T-helper 1 cell treated with Interleukin-12 subunit alpha and Interleukin-12 subunit beta and Interleukin-4 antibody, amounts not matched to agents 30 μg/mL and 1 μg/mL, for 36 hours (primary cell): ENCODE results near the gene GOLGA1.

ENCODE experiments used
- H3K27ac Mint-ChIP-seq: one replicate; pipeline ENCODE4 v1.8.0; 2021; ENCODE audit warnings: mild to moderate bottlenecking, mixed read lengths
- H3K27me3 Mint-ChIP-seq: one replicate; pipeline ENCODE4 v1.8.0; 2021; ENCODE audit warnings: low read depth, mixed read lengths
- H3K36me3 Mint-ChIP-seq: one replicate; pipeline ENCODE4 v1.8.0; 2021; ENCODE audit warnings: low read depth, mixed read lengths
- H3K4me1 Mint-ChIP-seq: one replicate; pipeline ENCODE4 v1.8.0; 2021; ENCODE audit warnings: low read depth, mixed read lengths
- H3K4me3 Mint-ChIP-seq: one replicate; pipeline ENCODE4 v1.8.0; 2021; ENCODE audit warnings: mild to moderate bottlenecking, moderate library complexity, mixed read lengths
- H3K9me3 Mint-ChIP-seq: one replicate; pipeline ENCODE4 v1.8.0; 2021; ENCODE audit warnings: mixed read lengths

Gene GOLGA1

DNA sequence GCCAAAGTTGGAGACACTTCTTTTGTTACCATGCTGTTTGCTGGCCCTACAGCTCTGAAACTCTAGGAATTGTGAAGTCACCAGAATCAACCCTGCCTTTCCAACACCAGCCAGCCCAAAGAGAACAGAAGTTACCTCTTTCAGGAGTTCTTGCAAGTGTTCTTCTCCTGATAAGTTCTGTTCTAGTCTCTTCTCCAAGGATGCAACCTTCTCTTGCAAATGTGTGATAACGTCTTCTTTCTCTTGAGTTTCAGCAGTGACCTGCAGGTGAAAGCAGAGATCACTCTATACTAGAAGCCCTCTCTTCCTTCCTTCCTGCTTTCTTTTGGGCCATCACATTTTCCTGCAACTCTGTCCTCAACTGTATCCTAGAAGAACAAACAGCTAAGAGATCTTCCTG, 29.1 kb downstream of the GOLGA1 start:
- Mint-ChIP-seq H3K4me3 (no peak overlapping the region), H3K9me3 (no peaks in the 10 kb centered on the region), H3K4me1 (no peaks in the 10 kb centered on the region), H3K36me3 (peaks cover 32% of the 10 kb centered on the region), H3K27ac (no peak overlapping the region), H3K27me3 (no peaks in the 10 kb centered on the region)

GRCh38 chr9:124908098-124908497, 32.8 kb downstream of the GOLGA1 start:
- Mint-ChIP-seq H3K36me3 (peaks cover 31% of the 10 kb centered on the region), H3K27ac (no peak overlapping the region)

DNA sequence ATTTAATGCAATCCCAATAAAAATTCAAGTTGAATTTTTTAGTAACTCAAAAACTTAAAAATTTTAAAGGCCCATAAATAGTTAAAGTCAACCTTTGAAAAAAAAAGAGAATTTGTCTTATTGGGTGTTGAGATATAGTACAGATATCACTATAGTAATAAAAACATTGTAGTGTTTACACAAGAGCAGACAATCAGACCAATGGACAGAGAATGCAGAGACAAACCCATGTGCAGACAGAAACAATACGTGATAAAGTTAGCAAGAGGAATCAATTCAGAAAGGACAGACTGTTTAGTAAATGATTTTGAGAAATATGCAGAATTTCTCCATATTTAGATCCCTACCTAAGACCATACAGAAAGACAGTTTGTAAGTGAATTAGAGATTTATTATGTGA, 33.9 kb downstream of the GOLGA1 start:
- Mint-ChIP-seq H3K27me3 (no peaks in the 10 kb centered on the region), H3K4me1 (no peaks in the 10 kb centered on the region), H3K36me3 (peaks cover 34% of the 10 kb centered on the region), H3K27ac (peak overlapping the region; percentile 29), H3K9me3 (no peaks in the 10 kb centered on the region), H3K4me3 (no peak overlapping the region)

More at GRCh38 chr9:124908098-124908497, 32.8 kb downstream of the GOLGA1 start:
- H3K27me3 Mint-ChIP-seq, result no peaks in the 10 kb centered on the region
- H3K4me3 Mint-ChIP-seq, result no peak overlapping the region
- no peaks in the 10 kb centered on the region for H3K4me1 Mint-ChIP-seq
- no peaks in the 10 kb centered on the region for H3K9me3 Mint-ChIP-seq

- Mint-ChIP-seq H3K4me3 (no peak overlapping the region), H3K27me3 (no peaks in the 10 kb centered on the region), H3K4me1 (peaks cover 2% of the 10 kb centered on the region), H3K27ac (no peak overlapping the region), H3K36me3 (peaks cover 26% of the 10 kb centered on the region), H3K9me3 (no peaks in the 10 kb centered on the region)
Observed at GRCh38 chr9:124899845-124900244, 41.0 kb downstream of the GOLGA1 start.

- H3K4me3 Mint-ChIP-seq, result no peak overlapping the region
- peaks cover 6% of the 10 kb centered on the region for H3K4me1 Mint-ChIP-seq
- H3K36me3 Mint-ChIP-seq, result peaks cover 34% of the 10 kb centered on the region
- no peaks in the 10 kb centered on the region for H3K27me3 Mint-ChIP-seq
- H3K27ac Mint-ChIP-seq, result no peak overlapping the region
- no peaks in the 10 kb centered on the region for H3K9me3 Mint-ChIP-seq
Observed at GRCh38 chr9:124897570-124898460, 43.1 kb downstream of the GOLGA1 start.

- Mint-ChIP-seq H3K9me3 (no peaks in the 10 kb centered on the region), H3K27ac (peak overlapping the region; percentile 33), H3K27me3 (no peaks in the 10 kb centered on the region), H3K4me3 (no peak overlapping the region), H3K4me1 (peaks cover 6% of the 10 kb centered on the region), H3K36me3 (peaks cover 33% of the 10 kb centered on the region)
Observed at GRCh38 chr9:124894741-124895170, 46.1 kb downstream of the GOLGA1 start.

DNA sequence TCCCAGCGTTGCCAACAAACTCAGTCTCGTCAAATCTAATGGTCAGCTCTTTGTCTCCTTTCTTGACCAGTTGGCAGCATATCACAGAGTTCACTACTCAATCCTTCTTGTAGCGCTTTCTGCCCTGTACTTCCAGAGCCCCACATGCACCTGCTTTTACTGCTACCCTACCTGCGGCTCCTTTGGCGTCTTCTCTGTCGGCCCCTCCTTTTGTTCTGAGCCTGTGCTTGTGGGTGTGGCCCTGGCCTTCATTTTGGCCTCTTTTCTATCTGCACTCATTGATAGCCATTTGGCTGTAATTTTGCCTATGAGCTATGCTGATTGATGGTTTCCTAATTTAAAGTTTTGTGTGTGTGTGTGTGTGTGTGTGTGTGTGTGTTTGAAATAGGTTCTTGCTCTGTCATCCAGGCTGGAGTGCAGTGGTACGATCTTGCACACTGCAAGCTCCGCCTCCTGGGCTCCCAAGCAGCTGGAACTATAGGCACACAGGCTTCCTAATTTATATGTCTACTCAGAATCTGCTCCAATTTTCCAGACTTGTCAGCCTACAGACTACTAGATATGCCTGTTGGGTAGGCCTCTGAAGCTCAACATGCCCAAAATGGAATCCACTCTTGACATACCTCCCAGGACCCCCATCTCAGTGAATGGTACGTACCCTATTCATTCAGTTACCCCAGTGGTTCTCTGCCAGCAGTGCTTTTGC, 46.7 kb downstream of the GOLGA1 start:
- Mint-ChIP-seq H3K4me1 (peaks cover 6% of the 10 kb centered on the region), H3K4me3 (no peak overlapping the region), H3K9me3 (no peaks in the 10 kb centered on the region), H3K27me3 (no peaks in the 10 kb centered on the region), H3K36me3 (peaks cover 38% of the 10 kb centered on the region), H3K27ac (peak overlapping the region; percentile 33)

- Mint-ChIP-seq H3K4me1 (peaks cover 6% of the 10 kb centered on the region), H3K36me3 (peaks cover 42% of the 10 kb centered on the region), H3K4me3 (no peak overlapping the region), H3K27me3 (no peaks in the 10 kb centered on the region), H3K9me3 (no peaks in the 10 kb centered on the region), H3K27ac (no peak overlapping the region)
Observed at GRCh38 chr9:124890179-124890578, 50.7 kb downstream of the GOLGA1 start.

GRCh38 chr9:124889006-124889405, 51.9 kb downstream of the GOLGA1 start:
- H3K27ac Mint-ChIP-seq, result no peak overlapping the region
- no peaks in the 10 kb centered on the region for H3K27me3 Mint-ChIP-seq
- H3K9me3 Mint-ChIP-seq, result no peaks in the 10 kb centered on the region
- peaks cover 31% of the 10 kb centered on the region for H3K36me3 Mint-ChIP-seq
- H3K4me1 Mint-ChIP-seq, result no peaks in the 10 kb centered on the region
- H3K4me3 Mint-ChIP-seq, result no peak overlapping the region

GRCh38 chr9:124887832-124888231, 53.1 kb downstream of the GOLGA1 start:
- Mint-ChIP-seq H3K4me3 (no peak overlapping the region), H3K9me3 (no peaks in the 10 kb centered on the region), H3K36me3 (peaks cover 28% of the 10 kb centered on the region), H3K4me1 (no peaks in the 10 kb centered on the region), H3K27ac (no peak overlapping the region), H3K27me3 (no peaks in the 10 kb centered on the region)

DNA sequence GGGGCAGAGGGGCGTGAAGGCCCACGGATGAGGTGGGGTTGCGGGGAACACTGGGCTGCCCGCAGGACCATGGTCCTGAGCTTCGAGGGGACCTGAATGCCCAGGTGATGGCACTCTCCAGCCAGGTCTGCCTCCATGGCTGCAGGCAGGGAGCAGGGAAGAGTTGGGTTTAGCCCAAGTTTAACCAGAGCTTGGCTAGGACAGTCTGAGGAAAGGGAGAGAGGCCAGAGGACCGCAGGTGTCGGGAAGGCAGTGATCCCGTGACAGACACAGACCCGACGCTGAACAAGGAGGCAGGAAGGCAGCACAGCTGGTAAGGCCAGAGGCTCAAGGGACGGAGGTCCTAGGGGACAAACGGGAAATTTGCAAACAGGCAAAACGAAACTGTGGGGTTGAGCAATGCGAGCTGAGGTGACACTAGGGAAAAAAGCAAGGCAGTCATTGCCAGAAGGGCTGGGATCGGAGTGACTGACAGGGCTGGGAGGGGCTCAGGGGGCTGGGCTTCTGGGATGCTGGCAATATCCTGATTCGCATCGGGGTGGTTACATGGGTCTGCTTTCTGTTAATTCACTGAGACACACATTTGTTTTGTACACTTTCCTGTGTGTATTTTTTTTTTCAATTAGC, 53.9 kb downstream of the GOLGA1 start:
- Mint-ChIP-seq H3K27me3 (no peaks in the 10 kb centered on the region), H3K4me1 (no peaks in the 10 kb centered on the region), H3K4me3 (no peak overlapping the region), H3K27ac (no peak overlapping the region), H3K9me3 (no peaks in the 10 kb centered on the region), H3K36me3 (peaks cover 28% of the 10 kb centered on the region)

DNA sequence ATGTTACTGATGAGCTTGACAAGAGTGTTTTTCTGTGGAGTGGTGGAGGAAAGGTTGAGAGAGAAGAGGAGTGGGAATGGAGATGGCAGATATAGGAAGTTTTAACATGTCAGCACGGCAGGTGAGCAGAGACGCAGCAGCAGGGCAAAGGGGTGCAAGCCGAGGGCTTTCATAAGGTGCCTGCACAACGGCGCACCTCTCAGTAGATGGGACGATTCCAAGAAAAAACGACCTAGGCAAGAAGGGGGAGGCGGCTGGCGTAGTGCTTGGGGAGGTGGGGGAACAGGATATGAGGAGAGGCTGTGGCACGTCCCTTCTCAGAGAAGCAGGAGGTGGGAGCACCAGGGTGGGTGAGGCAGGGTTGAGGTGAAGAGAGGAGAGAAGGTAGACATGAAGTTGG, 54.4 kb downstream of the GOLGA1 start:
- Mint-ChIP-seq H3K4me1 (no peaks in the 10 kb centered on the region), H3K4me3 (no peak overlapping the region), H3K36me3 (peaks cover 30% of the 10 kb centered on the region), H3K27ac (no peak overlapping the region), H3K27me3 (no peaks in the 10 kb centered on the region), H3K9me3 (no peaks in the 10 kb centered on the region)

DNA sequence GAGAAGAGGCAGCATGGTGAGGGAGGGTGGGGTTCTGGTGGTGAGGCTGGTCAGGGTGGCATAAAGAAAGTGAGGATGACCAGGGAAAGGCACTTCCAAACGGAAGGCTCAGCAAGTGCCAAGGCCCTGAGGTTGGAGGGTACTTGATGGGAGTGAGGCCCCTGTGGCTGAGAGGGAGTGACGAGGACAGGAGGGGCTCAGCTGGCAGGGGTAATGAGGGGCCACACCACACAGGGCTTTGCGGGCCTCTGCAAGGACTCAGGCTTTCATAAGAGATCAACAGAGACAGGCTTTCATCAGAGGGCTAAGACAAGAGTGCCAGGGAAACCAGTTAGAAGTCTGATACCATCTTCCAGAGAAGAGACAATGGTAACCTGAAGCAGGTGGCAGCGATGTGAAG, 55.3 kb downstream of the GOLGA1 start:
- Mint-ChIP-seq H3K36me3 (peaks cover 29% of the 10 kb centered on the region), H3K4me3 (no peak overlapping the region), H3K27me3 (no peaks in the 10 kb centered on the region), H3K4me1 (no peaks in the 10 kb centered on the region), H3K27ac (no peak overlapping the region), H3K9me3 (no peaks in the 10 kb centered on the region)

- no peak overlapping the region for H3K4me3 Mint-ChIP-seq
- no peaks in the 10 kb centered on the region for H3K4me1 Mint-ChIP-seq
- H3K36me3 Mint-ChIP-seq, result peaks cover 24% of the 10 kb centered on the region
- H3K27ac Mint-ChIP-seq, result no peak overlapping the region
- H3K9me3 Mint-ChIP-seq, result no peaks in the 10 kb centered on the region
- H3K27me3 Mint-ChIP-seq, result no peaks in the 10 kb centered on the region
Observed at GRCh38 chr9:124884376-124884775, 56.5 kb downstream of the GOLGA1 start.

DNA sequence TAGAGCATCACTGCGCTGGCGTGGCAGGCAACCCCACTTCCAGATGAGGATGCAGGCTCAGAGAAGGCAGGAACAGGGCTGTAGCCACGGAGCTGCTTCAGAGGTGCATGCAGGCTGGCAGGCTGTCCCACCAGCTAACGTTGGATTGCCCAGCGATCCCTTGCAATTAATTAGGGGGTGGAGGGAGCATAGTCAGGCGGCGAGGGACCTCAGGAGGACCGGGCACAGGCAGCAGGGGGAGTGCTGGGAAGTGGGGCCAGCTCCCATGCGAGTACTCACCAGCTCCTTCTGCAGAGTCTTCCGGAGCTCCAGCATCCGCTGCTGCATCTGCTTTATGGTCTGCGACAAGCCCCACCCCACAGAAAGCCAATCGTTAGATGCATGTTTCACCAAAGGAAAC, 58.7 kb downstream of the GOLGA1 start:
- no peak overlapping the region for H3K4me3 Mint-ChIP-seq
- H3K9me3 Mint-ChIP-seq, result no peaks in the 10 kb centered on the region
- H3K4me1 Mint-ChIP-seq, result no peaks in the 10 kb centered on the region
- peaks cover 32% of the 10 kb centered on the region for H3K36me3 Mint-ChIP-seq
- H3K27me3 Mint-ChIP-seq, result no peaks in the 10 kb centered on the region
- no peak overlapping the region for H3K27ac Mint-ChIP-seq
